GM23248 (cell line): ENCODE results near the gene ANO4. TPM values are rescaled to one million over a fixed set of nuclear protein-coding genes. Genes with fewer than 3 reads are reported as not detected.
A peak's percentile ranks its signal among the peaks of the same experiment; 100 is the strongest.

Experiments
- DNase-seq: peaks from one replicate; pipeline ENCODE4 v3.0.0-alpha.2; 2015
- H2AFZ ChIP-seq: fragments of 200-600 bp; sonication (generic); 2 replicates; pipeline ENCODE4 v1.6.1; 2016; ENCODE audit warnings: antibody characterized with exemption
- H3F3A ChIP-seq: fragments of 200-600 bp; sonication (generic); 2 replicates; pipeline ENCODE4 v1.6.1; 2016; ENCODE audit warnings: mild to moderate bottlenecking, antibody characterized with exemption, mixed run types; ENCODE audit not compliant: insufficient read depth
- H3K27ac ChIP-seq: fragments of 200-600 bp; sonication (generic); 2 replicates; pipeline ENCODE4 v1.5.1; 2016; ENCODE audit warnings: mild to moderate bottlenecking
- H3K27me3 ChIP-seq: fragments of 200-600 bp; sonication (generic); replicated peaks from 2 replicates; pipeline ENCODE4 v1.6.1; 2016; ENCODE audit warnings: mild to moderate bottlenecking; ENCODE audit not compliant: insufficient read depth
- H3K36me3 ChIP-seq: fragments of 200-600 bp; sonication (generic); 2 replicates; pipeline ENCODE4 v1.6.1; 2016; ENCODE audit warnings: low read depth, mild to moderate bottlenecking
- H3K4me1 ChIP-seq: fragments of 200-600 bp; sonication (generic); 2 replicates; pipeline ENCODE4 v1.6.1; 2016; ENCODE audit warnings: mild to moderate bottlenecking; ENCODE audit not compliant: insufficient read depth
- H3K4me2 ChIP-seq: fragments of 200-600 bp; sonication (generic); one replicate; pipeline ENCODE4 v1.6.1; 2016; ENCODE audit warnings: mild to moderate bottlenecking; ENCODE audit not compliant: unreplicated experiment
- H3K4me3 ChIP-seq: fragments of 200-600 bp; sonication (generic); 2 replicates; pipeline ENCODE4 v1.5.1; 2016; ENCODE audit warnings: mild to moderate bottlenecking
- H3K79me2 ChIP-seq: fragments of 200-600 bp; sonication (generic); 2 replicates; pipeline ENCODE4 v1.6.1; 2016; ENCODE audit warnings: mild to moderate bottlenecking; ENCODE audit not compliant: insufficient read depth
- H3K9ac ChIP-seq: fragments of 200-600 bp; sonication (generic); 2 replicates; pipeline ENCODE4 v1.6.1; 2016; ENCODE audit warnings: mild to moderate bottlenecking
- H3K9me2 ChIP-seq: fragments of 200-600 bp; sonication (generic); 2 replicates; pipeline ENCODE4 v1.6.1; 2016; ENCODE audit warnings: mixed run types, mild to moderate bottlenecking, moderate library complexity; ENCODE audit not compliant: insufficient read depth
- H3K9me3 ChIP-seq: fragments of 200-600 bp; sonication (generic); one replicate; pipeline ENCODE4 v1.6.1; 2017; ENCODE audit warnings: low read depth
- H4K20me1 ChIP-seq: fragments of 200-600 bp; sonication (generic); 2 replicates; pipeline ENCODE4 v1.6.0; 2016; ENCODE audit not compliant: insufficient read depth
- EZH2 ChIP-seq: fragments of 200-600 bp; sonication (generic); IDR thresholded peaks from 2 replicates; pipeline ENCODE4 v1.6.1; 2018; ENCODE audit warnings: antibody characterized with exemption, mild to moderate bottlenecking; ENCODE audit not compliant: insufficient read depth, poor library complexity, severe bottlenecking
- EZH2phosphoT487 ChIP-seq: fragments of 200-600 bp; sonication (generic); IDR thresholded peaks from 2 replicates; pipeline ENCODE4 v1.6.1; 2018; ENCODE audit warnings: antibody characterized with exemption, moderate library complexity, mild to moderate bottlenecking, low read depth; ENCODE audit not compliant: insufficient read depth
- WGBS, 2 experiments: methylation state at CpG; one replicate each; pipeline ENCODE4 v1.1.6; 2015 to 2017; ENCODE audit warnings: low lambda C conversion rate in 2 of 2, low coverage in 1 of 2; ENCODE audit errors: missing lambda C conversion rate in 2 of 2; 5-methylcytosine and 5-hydroxymethylcytosine counted together
- in situ Hi-C: fragments of 300-500 bp; cut with MboI; formaldehyde crosslinking; loops from 2 replicates; pipeline ENCODE4 v1.15.0; 2020
- polyA plus RNA-seq: library from polyadenylated mRNA; unstranded; fragments of >200 nt; fragmentation: Nextera tagmentation; extraction: Ambion mirVana; gene quantifications from 2 replicates; pipeline ENCODE4 v1.2.1, GENCODE V29; 2016
- total RNA-seq: library from RNA; depleted of rRNA; stranded (reverse); fragments of >200 nt; shearing (Covaris generic); gene quantifications from 2 replicates; pipeline ENCODE4 v1.2.3, GENCODE V29; 2014

ANO4 gene
- total and polyA plus RNA-seq, 2 experiments from 2014 or later = 6.6 to 7.6 TPM

DNA sequence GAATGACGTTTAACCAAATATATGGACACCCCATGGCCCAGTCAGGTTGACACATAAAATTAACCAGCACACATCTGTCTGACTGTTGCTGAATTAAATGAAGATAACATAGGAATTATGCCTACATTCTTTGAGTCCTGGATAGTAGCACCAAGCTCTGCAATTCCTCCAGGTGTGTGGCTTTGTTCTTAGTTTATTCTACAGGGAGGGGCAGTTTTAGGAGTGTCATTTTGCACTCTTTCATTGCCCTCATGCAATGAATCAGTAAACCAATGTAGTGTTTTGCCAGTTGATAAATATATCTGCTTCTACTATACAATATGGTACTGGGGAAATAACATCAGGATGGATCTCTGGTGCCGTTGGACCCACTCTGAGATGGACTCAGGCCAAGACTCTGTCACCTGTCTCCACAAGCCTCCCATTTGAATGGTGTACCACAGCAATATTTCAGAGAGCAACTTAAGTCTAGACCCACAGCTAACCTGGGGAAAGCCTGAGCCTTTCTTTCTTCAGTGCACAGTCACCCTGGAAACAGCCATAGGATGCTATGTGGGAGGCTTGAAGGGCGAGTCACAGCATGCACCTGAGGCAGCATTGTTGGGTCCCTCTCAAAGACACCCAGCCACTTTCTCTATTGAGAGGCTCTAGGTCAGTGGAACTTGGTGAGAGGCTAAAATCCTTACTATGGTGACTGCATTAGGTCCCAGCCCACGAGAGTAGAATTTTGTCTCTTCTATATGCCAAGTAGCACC is 73.2 kb downstream of the ANO4 start:
- Histone ChIP-seq H4K20me1 (no peaks in the 10 kb centered on the region), H3K27me3 (no peaks in the 10 kb centered on the region)
- in situ Hi-C loops = no loop called here

DNA sequence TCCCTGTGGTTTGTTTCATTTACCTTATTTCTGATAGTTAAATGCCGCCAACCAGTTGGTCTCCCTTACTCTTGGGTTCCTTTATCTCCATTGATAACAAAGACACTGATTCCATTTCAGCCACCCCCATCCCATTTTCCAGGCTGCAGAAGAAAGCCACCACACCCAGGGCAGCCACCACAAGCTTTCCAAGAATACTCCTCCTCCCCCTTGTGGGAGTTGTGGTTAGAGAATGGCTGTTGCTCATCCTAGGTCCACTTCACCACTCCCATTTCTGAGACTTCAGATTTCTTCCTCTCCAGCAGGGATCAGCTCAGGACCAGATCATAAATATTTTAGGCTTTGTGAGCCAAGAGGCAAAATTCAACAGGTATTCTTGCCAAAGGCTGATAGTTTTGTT is 73.9 kb downstream of the ANO4 start:
- Histone ChIP-seq H3K4me2 (peak overlapping the region; percentile 19), H3K4me1 (peaks cover 14% of the 10 kb centered on the region), H3K36me3 (no peaks in the 10 kb centered on the region), H4K20me1 (no peaks in the 10 kb centered on the region), H3K27me3 (no peaks in the 10 kb centered on the region), H3F3A (peaks cover 18% of the 10 kb centered on the region; the same call in 1 of the 2 replicates), H3K27ac (no peak overlapping the region), H3K4me3 (no peak overlapping the region), H3K9me2 (no peaks in the 10 kb centered on the region), H3K9ac (no peak overlapping the region), H3K9me3 (no peaks in the 10 kb centered on the region), H3K79me2 (no peaks in the 10 kb centered on the region), H2AFZ (no peak overlapping the region)
- in situ Hi-C loops = no loop called here
- TF ChIP-seq EZH2 (no peak), EZH2phosphoT487 (peak; percentile 90)
- peak; percentile 86 for DNase-seq
- WGBS, 2 experiments = 83 to 88% methylated on average over 1 of the region's 1 CpG

More for the DNA sequence above, 73.2 kb downstream of the ANO4 start:
- no peak overlapping the region for H2AFZ ChIP-seq
- no peak overlapping the region for H3K9ac ChIP-seq
- no peaks in the 10 kb centered on the region for H3K9me3 ChIP-seq
- peak overlapping the region; percentile 14 for H3K4me2 ChIP-seq
- H3K36me3 ChIP-seq = no peaks in the 10 kb centered on the region
- H3K4me1 ChIP-seq = peaks cover 14% of the 10 kb centered on the region
- DNase-seq = no peak
- no peaks in the 10 kb centered on the region for H3K79me2 ChIP-seq
- peaks cover 18% of the 10 kb centered on the region; the same call in 1 of the 2 replicates for H3F3A ChIP-seq
- H3K27ac ChIP-seq = no peak overlapping the region
- WGBS, 2 experiments = 70 to 76% methylated on average over 4 of the region's 4 CpGs
- TF ChIP-seq EZH2 (no peak), EZH2phosphoT487 (no peak)
- H3K4me3 ChIP-seq = no peak overlapping the region
- no peaks in the 10 kb centered on the region for H3K9me2 ChIP-seq

DNA sequence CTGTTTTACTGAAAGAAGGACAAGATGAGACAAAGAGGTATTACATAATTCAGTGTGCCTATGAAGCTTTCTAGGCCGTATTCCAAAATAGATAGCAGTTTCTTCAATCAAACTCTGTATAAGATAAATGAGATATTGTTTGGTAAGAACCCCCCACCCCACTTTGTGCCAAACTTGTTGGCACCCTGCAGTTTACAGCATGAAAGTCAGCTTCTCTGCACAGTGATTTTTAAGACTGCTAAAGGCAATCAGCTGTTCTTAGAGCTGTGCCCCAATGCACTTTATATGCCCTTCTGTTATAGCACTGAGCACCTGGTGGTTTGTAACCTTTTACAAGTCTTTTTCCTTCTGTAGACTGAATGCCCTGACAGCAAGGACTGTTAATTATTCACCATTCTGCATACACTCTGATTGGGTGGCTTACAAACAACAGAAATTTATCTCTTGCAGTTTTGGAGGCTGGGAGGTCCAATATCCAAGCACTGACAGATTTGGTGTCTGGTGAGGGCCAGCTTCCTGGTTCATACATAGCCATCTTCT is 76.7 kb downstream of the ANO4 start:
- 70 to 91% methylated on average over 1 of the region's 1 CpG for WGBS, 2 experiments
- Histone ChIP-seq H2AFZ (no peak overlapping the region), H3K9ac (no peak overlapping the region), H3K9me3 (no peaks in the 10 kb centered on the region), H3K79me2 (no peaks in the 10 kb centered on the region), H3K27me3 (no peaks in the 10 kb centered on the region), H3K4me1 (peaks cover 14% of the 10 kb centered on the region), H3K9me2 (no peaks in the 10 kb centered on the region), H3F3A (peaks cover 18% of the 10 kb centered on the region; the same call in 1 of the 2 replicates), H4K20me1 (no peaks in the 10 kb centered on the region), H3K4me3 (no peak overlapping the region), H3K27ac (no peak overlapping the region), H3K36me3 (no peaks in the 10 kb centered on the region), H3K4me2 (no peak overlapping the region)
- no peak for TF ChIP-seq EZH2phosphoT487
- TF ChIP-seq EZH2 = no peak
- DNase-seq = no peak
- in situ Hi-C loops = no loop called here

DNA sequence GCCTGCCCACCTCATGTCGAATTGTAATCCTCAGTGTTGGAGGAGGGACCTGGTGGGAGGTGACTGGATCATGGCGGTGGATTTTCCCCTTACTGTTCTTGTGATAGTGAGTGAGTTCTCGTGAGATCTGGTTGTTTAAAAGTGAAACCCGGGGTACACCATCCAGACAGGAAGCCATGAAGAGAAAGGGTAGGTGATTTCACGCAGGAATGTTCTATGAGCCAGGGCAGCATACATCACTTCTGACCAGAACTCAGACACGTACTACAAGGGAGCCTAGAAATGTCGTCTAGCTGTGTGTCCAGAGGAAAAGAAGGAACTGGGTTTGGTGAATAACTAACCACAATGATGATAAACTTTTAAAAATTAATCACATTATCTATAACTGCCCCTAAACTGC is 80.6 kb downstream of the ANO4 start:
- Histone ChIP-seq H3K9me3 (no peaks in the 10 kb centered on the region), H3K4me1 (no peaks in the 10 kb centered on the region), H2AFZ (no peak overlapping the region), H3K4me2 (no peak overlapping the region), H3K27me3 (no peaks in the 10 kb centered on the region), H4K20me1 (no peaks in the 10 kb centered on the region), H3K9ac (no peak overlapping the region), H3K4me3 (no peak overlapping the region), H3K36me3 (no peaks in the 10 kb centered on the region), H3F3A (no peaks in the 10 kb centered on the region), H3K79me2 (no peaks in the 10 kb centered on the region), H3K27ac (no peak overlapping the region), H3K9me2 (no peaks in the 10 kb centered on the region)
- in situ Hi-C loops = no loop called here
- 89 to 93% methylated on average over 7 of the region's 7 CpGs for WGBS, 2 experiments
- no peak for DNase-seq
- TF ChIP-seq EZH2 (no peak), EZH2phosphoT487 (no peak)
